ENCODE measurements around the gene MED12L. TPM values are rescaled to one million over a fixed set of nuclear protein-coding genes. Genes with fewer than 3 reads are reported as not detected.
A peak's percentile ranks its signal among the peaks of the same experiment; 100 is the strongest.

MED12L gene
- total RNA-seq, 4 donors from 2014 or later: 0.19 to 0.83 (median 0.41) TPM

DNA sequence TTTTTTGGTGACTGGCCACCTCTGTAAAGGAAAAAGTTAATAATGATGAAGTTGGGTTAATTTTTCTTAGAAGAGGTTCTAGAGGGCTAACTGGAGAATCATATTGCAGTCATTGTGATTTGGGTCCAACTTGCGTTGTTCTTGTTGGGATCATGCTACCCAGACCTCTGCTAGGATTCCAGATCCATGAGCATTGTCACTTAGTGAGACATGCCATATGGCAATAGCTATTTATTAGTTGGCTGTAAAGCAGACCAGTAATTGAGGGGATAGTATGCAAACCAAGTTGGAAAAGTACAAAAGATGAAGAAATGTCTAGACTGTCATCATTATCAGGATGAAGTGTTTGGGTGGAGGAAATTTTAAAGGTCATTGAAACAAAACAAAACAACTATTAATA lies 329.8 kb downstream of the MED12L start:
- Histone ChIP-seq H3K4me3 (no peak overlapping the region), H3K36me3 (no peaks in the 10 kb centered on the region), H3K27me3 (no peaks in the 10 kb centered on the region), H3K4me1 (peaks cover 0 to 4% (median 0%) of the 10 kb centered on the region in 4 donors), H3K27ac (replicated peaks in 1 of 4) (no peak overlapping the region), H3K9me3 (no peaks in the 10 kb centered on the region)
- WGBS: 59% methylated on average over 1 of the region's 1 CpG
- intact Hi-C loops (cut with DNase I): no loop called here
- no peak for DNase-seq (ENCODE audit: extremely low spot score)
- TF ChIP-seq POLR2AphosphoS5 (IDR thresholded peaks at IDR 0.05) (no peak), CTCF (IDR thresholded peaks at IDR 0.05) (no peak)

GRCh38 chr3:151419806-151420205 lies 334.3 kb downstream of the MED12L start:
- Histone ChIP-seq H3K36me3 (no peaks in the 10 kb centered on the region), H3K27ac (replicated peaks in 1 of 4) (no peak overlapping the region), H3K27me3 (no peaks in the 10 kb centered on the region), H3K4me3 (no peak overlapping the region), H3K9me3 (no peaks in the 10 kb centered on the region), H3K4me1 (no peaks in the 10 kb centered on the region)
- TF ChIP-seq CTCF (IDR thresholded peaks at IDR 0.05) (no peak), POLR2A (IDR thresholded peaks at IDR 0.05; ENCODE audit: low read depth) (no peak), EP300 (IDR thresholded peaks at IDR 0.05) (no peak), POLR2AphosphoS5 (IDR thresholded peaks at IDR 0.05) (no peak)
- intact Hi-C loops (cut with DNase I): no loop called here
- no peak for DNase-seq (ENCODE audit: extremely low spot score)
- 74% methylated on average over 6 of the region's 6 CpGs for WGBS

- Histone ChIP-seq H3K4me3 (no peak overlapping the region), H3K9me3 (no peaks in the 10 kb centered on the region), H3K4me1 (no peaks in the 10 kb centered on the region), H3K27ac (replicated peaks in 1 of 4) (no peak overlapping the region), H3K36me3 (no peaks in the 10 kb centered on the region), H3K27me3 (no peaks in the 10 kb centered on the region)
- no peak for DNase-seq (ENCODE audit: extremely low spot score)
- no peak for TF ChIP-seq EP300 (IDR thresholded peaks at IDR 0.05)
- TF ChIP-seq POLR2A (IDR thresholded peaks at IDR 0.05; ENCODE audit: low read depth): no peak
- TF ChIP-seq POLR2AphosphoS5 (IDR thresholded peaks at IDR 0.05): no peak
- no peak for TF ChIP-seq CTCF (IDR thresholded peaks at IDR 0.05)
- intact Hi-C loops (cut with DNase I): no loop called here
- WGBS: 76% methylated on average over 4 of the region's 4 CpGs
Measured at GRCh38 chr3:151421938-151422337, 336.5 kb downstream of the MED12L start.

- H3K36me3 ChIP-seq: no peaks in the 10 kb centered on the region
- TF ChIP-seq CTCF (IDR thresholded peaks at IDR 0.05) (no peak), EP300 (IDR thresholded peaks at IDR 0.05) (no peak), POLR2AphosphoS5 (IDR thresholded peaks at IDR 0.05) (no peak), POLR2A (IDR thresholded peaks at IDR 0.05; ENCODE audit: low read depth) (no peak)
- no peak for DNase-seq (ENCODE audit: extremely low spot score)
- intact Hi-C loops (cut with DNase I): no loop called here
- H3K4me3 ChIP-seq: no peak overlapping the region
- H3K9me3 ChIP-seq: no peaks in the 10 kb centered on the region
- no peaks in the 10 kb centered on the region for H3K4me1 ChIP-seq
- no peak overlapping the region for H3K27ac ChIP-seq (replicated peaks in 1 of 4)
- 85% methylated on average over 5 of the region's 5 CpGs for WGBS
- no peaks in the 10 kb centered on the region for H3K27me3 ChIP-seq
Measured at GRCh38 chr3:151423091-151423490, 337.6 kb downstream of the MED12L start.

GRCh38 chr3:151425627-151426340 lies 340.3 kb downstream of the MED12L start:
- no peaks in the 10 kb centered on the region for H3K4me1 ChIP-seq
- H3K36me3 ChIP-seq: no peaks in the 10 kb centered on the region
- TF ChIP-seq POLR2AphosphoS5 (IDR thresholded peaks at IDR 0.05) (no peak), CTCF (IDR thresholded peaks at IDR 0.05) (peak in 2 of 3 experiments; percentile 7 to 12)
- no peak overlapping the region for H3K27ac ChIP-seq (replicated peaks in 1 of 4)
- intact Hi-C loops (cut with DNase I): no loop called here
- no peaks in the 10 kb centered on the region for H3K27me3 ChIP-seq
- WGBS: 78% methylated on average over 4 of the region's 4 CpGs
- DNase-seq (ENCODE audit: extremely low spot score): no peak
- no peaks in the 10 kb centered on the region for H3K9me3 ChIP-seq
- H3K4me3 ChIP-seq: no peak overlapping the region
